IPS-NIHi7 (cell line): ENCODE data around the gene CLDN5.

Experiments used
- DNase-seq: peaks from one replicate; pipeline ENCODE4 v3.0.0; 2012; ENCODE audit warnings: mixed read lengths; ENCODE audit errors: extremely low spot score

The CLDN5 gene

DNA sequence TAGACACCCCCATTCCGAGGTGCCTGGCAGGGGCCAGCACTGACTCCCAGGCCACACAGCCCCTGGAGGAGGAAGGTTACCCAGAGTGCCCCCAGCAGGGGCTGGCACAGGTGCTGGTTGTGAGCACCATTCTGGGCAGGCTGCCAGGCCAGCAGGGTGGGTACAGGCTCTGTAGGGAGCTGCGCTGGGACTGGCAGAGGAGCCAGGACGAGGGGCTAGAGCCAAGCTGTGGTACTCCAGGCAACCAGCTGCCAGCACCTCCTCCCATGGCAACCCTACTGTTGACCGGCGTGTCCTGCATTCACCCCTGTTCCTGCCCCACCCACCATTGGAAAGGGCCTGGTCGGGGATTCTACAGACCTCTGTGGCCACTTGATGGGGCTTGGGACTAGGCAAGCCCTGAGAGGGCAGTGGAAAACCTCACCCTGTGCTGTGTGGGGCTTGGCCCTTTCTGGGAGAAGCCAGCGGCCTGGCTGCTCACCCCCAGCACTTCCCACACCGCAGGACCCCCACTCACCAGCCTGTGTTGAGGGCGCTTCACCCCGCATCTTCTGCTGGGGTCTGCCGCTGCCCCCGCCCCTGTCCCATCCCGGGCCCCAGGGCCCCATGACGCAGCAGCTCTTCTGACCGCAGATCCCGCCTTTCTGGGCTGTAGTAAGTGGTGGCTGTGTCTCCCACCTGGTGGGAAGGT is 1.9 kb downstream of the CLDN5 start:
- DNase-seq, result no peak

DNA sequence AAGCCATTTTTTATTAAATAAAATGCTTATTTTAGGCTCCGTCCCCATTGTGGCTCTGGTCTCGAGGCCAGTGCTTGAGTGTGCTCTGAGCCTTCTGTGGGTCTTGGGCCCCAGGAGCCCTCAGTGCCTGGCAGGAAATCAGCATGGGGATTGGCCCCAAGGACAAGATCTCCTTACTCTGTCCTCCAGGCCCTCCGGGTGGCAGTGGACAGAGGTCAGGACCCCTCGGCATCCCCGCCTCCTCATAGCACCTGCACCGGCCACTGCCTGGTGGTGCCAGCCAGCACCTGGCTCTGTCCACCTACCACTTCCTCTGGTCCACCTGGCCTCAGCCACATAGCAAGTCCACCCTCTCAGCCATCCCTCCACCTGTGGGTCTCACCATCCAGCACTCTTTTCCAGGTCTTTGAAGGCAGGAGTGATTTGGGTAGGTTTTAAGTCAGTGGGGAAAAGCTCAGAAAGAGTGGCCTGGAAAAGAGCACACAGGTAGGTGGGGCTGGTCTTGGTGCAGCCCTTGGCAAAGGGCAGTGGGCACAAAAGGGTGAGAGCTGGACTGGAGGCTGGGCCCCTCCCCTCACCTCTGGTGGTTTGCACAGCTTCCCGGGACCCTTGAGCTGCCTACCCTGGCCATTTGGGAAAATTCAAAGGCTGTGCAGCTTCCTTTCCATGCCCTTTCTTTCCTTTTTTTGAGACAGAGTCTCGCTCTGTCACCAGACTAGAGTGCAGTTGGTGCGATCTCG is 3.5 kb downstream of the CLDN5 start:
- DNase-seq, result no peak

DNA sequence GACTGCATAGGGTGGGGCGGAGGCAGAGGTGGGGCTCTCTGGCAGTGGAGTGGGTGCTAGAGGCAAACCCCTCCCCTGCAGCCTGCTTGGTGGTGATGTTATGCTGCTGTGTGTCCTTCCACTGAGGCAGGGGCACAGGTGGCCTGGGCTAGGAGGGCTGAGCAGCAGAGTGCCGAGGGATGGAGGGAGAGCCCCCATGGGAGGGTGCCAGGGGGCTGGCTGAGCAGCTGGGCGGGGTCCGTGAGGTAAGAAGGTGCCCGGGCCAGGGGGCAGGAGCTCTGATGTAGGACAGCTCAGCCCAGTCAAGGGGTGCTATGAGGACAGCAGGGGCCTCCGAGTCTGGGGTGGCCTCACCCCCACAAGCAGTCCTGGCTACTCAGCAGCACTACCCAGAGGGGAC is 4.2 kb downstream of the CLDN5 start:
- DNase-seq, result no peak

DNA sequence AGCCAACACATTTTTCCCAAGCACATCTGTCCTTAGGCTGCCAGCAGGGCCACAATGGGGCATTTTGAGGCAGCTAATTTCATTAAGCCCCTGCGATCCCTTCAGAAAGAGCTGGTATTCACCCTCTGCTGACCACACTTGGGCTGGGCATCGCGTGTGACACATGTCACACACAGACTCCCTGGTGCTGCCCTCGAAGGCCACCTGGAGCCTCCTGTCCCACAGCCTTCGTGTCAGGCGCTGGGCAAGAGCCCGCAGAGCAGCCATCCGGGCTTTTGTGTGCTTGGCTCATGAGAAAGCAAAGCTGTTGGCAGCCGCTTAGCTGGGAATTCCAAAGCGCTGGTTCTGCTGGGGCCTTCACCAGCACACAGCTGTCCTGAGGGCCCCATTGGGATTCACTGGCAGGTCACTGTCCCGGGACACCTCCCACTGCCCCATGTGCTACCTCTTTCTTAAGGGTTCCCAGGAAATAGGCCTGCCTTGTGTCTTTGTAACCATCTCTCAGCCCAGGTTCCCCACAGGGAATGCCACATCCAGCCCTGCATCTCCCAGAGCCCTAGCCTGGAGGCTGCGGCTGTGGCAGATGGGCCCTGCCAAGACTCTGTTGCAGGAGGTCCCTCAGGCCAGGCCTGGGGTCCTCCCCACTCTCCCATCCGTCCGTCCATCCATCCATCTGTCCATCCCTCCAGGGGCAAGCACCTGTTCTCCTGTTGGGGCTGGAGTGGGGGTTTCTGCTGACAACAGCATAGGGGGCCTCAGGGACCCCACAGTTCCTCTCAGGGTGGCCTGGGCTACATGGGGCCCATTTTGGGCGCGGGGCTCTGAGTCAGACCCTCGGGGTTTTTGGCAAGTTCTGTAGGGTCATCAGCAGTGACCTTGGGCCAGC is 4.9 kb downstream of the CLDN5 start:
- no peak for DNase-seq

DNA sequence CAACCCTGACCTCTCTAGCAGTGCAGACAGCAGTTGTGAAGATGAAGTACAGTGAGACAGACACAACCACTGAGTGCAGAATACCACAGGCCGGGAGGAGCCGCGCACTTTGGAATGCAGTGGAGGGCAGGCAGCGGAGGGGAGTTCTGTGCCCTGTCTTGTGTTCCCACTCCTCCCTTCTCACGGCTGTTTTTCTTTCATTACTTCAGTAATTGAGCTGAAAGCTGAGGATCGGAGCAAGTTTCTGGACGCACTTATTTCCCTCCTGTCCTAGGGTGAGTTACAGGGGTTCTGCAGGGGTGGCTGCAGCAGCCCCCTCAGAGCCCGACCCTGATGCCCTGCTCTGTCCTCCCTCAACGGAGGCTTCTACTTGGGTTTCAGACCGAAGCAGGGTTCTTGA is 5.6 kb downstream of the CLDN5 start:
- DNase-seq, result no peak

DNA sequence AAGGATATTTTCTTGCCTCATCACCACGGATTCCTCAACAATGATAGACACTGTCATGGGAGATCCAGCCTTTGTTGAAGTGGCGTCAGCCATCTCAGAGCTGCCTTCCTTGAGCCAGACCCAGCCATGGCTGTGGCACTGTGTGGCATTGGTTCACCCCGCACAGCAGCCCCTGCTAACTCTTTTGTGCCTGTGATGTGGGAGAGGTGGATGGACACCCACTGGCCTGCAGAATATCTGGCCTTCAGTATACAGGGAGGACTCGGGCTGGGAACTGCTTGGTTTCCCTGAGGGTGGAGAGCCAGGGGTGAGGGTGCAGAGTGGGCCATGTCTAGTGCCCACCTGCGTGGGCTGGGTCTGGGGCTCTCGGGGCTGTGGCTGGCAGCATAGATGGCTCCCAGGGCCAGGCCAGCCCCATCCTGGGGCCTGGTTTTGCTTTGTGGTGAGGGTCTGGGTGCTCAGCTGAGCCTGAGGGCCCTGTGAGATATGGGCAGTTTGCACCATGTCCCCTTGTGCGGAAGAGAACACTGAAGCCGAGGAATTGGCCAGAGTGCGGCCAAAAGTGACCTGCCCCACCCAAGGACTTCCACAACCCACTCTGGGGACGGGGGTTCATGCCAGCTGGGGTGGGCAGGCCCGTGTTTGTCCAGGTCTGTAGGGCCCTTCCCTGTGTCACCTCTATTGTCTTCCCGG is 6.1 kb downstream of the CLDN5 start:
- DNase-seq, result no peak

DNA sequence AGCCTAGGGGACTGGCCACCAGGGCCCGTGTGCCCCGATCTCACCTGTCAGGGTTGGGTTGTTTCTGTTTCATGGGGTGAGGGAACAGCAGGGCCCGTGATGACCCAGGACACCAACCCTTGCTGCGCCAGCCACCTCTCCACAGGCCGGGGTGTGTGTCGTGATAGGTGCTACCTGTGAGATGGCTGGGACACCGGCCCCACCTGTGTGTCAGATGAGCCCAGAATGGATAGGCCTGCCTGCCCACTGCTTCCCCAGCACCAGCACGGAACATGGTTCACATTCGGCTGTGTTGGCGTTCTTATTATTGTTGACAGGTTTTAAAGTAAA is 7.1 kb downstream of the CLDN5 start:
- DNase-seq, result no peak

DNA sequence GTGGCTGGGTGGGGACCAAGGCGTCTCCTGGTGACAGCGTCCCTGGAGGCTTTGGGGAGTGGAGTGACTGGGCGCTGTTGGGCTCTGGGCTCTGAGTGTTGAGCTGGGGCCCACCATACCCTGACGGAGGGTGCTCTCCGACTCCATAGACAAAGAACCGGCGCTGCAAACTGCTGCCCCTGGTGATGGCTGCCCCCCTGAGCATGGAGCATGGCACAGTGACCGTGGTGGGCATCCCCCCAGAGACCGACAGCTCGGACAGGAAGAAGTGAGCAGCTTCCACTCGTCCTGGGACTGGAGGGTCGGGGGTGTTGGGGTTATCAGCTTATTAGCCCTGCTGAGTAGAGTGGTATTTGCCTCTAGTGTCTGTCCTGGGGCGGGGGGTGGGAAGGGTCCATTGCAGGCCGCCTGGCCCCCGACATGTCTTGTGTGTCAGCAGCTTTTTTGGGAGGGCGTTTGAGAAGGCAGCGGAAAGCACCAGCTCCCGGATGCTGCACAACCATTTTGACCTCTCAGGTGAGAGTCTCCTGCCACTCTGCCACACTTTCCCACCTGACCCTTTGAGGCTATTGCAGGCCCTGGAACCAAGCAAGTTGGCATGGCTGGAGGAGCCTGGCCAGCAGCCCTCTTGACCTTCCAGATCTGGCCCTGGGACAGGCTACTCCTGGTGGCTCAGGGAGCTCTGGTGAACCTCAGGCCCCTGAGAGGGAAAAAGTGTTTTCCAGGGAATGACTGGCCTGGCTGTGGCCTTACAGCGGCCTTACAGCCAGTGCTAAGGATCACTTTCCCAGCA is 7.6 kb downstream of the CLDN5 start:
- DNase-seq, result no peak

DNA sequence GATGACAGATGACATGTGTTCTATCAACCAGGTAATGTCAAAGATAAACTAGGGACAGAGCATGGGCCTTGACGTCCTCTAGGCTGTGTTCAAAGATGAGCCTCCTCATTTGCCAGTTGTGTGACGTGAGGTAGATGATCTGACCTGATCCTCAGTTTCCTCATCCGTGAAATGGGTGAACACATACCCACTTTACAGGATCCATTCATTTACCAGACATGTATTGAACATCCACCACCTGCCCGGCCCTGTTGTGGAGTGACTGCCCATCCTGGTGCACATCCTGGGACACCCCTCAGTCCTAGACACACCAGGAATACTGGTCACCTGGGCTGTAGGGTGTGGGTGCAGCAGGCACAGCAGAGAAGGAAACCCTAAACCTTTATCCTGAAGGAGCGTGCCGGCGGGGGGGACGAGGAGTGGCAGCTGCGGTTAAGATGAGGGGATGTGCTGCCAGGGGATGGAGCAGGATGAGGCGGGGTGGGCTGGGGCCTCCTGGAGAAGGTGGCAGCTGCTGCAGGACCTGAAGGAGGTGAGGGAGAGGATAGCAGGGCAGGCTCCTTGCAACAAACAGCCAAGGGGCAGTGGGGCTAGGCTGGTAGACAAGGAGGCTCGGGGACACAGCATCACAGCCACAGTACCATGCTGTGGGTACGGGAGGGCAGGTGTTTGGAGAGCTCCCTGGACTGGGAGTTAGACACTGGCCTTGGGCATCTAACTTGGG is 8.4 kb downstream of the CLDN5 start:
- no peak for DNase-seq

DNA sequence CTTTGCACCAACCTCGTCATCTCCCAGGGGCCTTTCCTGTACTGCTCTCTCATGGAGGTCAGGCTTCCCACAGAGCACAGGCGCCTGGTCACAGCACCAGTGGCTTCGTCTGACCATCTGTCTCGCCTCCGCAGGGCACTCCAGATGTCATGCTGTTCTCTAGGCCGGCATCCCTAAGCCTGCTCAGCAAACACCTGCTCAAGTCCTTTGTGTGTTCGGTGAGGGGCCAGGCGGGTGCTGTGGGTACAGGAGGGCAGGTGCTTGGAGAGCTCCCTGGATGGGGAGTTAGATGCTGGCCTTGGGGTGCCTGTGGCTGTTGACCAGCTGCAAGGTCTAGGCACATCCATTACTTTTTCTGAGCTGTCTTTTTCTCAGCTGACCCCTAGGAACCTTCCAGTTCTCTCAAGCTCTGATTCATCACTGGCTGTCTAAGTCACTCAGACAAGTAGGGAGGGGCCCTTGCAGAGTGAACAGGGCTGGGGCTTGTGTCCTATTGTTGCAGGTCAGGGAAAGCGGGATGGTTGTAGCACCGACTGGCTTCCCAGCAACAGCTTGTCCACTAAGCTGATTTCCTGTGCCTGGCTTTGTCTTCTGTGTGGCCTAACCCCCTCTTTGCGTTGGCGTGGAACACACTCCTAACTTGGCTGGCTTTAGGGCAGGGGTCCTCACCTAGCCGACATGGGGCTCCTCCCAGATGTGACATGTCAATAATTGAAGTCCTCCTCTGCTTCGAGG is 9.2 kb downstream of the CLDN5 start:
- DNase-seq, result no peak

DNA sequence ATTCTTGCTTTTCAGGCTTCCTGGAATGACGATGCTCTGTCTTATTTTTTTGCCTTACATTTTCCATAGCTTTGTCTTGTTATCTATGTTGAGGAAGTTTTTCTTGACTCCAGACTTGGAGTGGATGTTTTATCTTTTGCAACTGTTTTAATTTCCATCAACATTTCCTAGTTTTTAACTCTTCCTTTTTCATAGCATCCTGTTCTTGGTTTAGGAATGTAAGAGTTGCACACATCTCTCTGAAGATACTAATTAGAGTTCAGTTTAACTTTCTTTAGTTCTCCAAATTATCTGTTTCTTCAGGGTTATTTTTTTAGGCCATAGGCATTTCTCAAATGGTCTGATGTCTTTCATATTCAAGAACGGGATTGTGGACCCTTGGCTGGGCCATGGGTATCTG is 10.4 kb downstream of the CLDN5 start:
- no peak for DNase-seq

DNA sequence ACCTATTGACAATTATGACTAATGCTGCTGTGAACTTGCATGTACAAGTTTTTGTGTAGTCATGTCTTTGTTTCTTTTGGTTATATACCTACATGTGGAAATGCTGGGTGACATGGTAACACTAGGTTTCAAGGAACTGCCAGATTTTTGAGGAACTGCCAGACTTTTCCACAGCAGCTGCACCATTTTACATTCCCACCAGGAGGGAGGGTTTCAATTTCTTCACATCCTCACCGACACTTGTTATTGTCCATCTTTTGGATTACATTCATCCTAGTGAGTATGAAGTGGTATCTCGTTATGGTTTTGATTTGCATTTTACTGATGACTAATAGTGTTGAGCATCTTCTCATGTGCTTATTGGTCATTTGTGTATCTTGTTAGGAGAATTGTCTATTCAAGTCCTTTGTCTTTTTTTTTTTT is 13.3 kb downstream of the CLDN5 start:
- no peak for DNase-seq

DNA sequence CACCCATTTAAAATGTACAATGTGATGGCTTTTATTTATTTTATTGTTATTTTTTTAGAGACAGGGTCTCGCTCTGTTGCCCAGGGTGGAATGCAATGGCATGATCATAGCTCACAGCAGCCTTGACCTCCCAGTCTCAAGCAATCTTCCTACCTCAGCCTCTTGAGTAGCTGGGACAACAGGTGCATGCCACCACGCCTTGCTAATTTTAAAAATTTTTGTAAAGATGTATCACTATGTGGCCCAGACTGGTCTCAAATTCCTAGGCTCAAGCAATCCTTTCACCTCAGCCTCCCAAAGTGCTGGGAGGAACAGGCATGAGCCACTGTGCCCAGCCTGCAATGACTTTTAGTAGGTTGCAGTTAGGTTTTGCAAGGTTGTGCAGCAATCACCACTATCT is 14.3 kb downstream of the CLDN5 start:
- DNase-seq, result no peak

DNA sequence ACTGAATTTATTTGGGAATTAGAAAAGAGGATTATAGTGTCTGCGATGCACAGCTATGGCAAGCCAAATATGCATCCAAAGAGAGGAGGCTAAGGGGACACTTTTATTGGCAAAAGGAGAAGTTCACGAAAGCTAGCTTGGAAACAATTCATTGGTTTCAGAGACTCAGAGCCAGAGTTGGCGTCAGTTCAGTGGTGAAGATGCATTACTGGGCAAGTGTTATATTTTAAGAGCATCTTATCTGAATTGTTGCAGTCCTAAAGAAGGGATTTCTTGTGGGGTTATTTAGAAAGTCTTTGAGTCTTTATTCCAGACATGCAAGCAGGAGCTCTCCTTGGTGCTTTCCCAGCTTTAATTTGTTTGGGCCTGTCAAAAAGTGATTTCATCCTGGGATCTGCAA is 15.0 kb downstream of the CLDN5 start:
- DNase-seq, result no peak

DNA sequence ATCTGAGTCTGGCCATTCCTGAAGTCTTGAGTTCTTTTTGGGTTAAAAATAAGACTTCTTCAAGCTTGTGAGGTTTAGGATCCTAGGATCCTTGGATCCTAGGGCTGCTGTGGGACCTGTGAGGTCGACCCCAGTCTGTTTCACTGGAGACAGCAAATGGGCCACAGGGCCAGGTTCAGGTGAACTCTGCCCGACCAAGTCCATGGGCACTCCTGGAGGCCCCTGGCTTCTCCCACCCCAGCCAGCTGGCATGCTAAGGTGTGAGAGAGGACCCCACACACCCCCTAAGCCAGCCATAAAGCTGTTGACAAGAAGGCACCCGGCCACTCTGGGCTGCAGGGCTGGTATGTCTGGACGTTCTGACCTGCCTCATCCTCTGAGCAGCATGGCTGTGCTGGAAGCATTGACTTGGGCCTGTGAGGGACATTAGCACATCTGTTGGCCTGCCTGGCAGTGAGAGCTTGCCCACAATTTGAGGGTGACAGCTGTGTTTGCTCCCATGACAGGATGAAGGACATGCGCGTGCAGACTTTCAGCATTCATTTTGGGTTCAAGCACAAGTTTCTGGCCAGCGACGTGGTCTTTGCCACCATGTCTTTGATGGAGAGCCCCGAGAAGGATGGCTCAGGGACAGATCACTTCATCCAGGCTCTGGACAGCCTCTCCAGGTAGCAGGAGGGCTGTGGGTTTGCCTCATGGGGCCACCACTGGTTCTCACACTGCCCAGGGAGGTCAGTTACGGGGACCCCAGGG is 16.0 kb downstream of the CLDN5 start:
- DNase-seq, result no peak

DNA sequence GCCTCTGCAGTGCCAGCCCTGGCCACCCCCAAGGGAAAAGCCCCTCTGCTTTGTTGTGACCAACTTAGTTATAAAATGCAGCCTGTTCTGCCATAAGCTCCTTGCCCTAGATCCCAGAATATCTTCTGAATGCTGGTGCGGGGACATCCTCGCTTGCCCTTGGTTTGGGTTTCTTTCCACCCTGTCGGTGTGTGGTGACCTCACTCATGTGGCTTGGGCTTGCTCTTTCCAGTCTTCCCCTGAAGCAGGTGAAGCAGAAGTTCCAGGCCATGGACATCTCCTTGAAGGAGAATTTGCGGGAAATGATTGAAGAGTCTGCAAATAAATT is 16.7 kb downstream of the CLDN5 start:
- DNase-seq, result no peak

DNA sequence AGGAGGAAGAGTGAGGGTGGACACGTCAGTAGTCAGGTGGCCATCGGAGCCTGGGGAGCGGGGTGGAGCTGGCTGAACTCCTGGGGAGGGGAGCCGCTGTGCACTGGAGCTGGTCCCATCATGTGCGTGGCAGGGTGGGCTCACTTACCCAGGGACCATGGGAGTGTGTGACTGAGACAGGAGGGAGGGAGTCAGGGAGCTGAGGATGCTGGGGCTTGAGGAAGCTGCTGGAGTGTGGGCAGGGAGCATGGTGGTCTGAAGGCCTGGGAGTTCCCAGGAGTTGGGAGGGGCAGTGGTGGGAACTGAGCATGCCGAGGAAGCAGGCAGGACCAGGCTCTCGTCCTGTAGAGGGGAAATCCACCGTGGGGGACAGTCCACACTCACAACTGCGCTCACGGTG is 18.0 kb downstream of the CLDN5 start:
- no peak for DNase-seq

DNA sequence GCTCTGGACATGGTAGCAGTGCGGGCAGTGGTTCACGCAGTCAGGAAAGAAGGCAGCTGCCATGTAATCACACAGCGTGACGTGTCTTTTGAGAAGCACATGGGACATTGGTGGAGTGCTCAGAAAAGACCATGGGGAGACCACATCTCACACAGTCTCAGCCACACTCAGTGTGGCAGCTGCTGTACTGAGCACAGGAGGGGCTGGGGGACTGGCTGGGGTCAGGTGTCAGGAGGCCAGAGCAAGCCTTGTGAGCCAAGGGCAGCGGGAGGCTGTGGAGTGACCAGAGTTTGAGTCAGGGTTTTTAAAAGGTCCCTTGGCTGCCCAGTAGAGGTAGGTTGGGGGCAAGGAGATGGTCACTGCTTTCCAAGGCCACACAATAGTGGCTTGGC is 18.5 kb downstream of the CLDN5 start:
- no peak for DNase-seq
